Ureter (tissue), 1 donor: ENCODE results near the gene TEKT2. TPM values are rescaled to one million over a fixed set of nuclear protein-coding genes. Genes with fewer than 3 reads are reported as not detected.

Experiments used
- DNase-seq: peaks from one replicate; pipeline ENCODE4 v3.0.0-alpha.2; 2020; ENCODE audit warnings: low spot score
- total RNA-seq: library from RNA; stranded (reverse); gene quantifications from one replicate; pipeline ENCODE4 v1.2.4, GENCODE V29; 2023
- donor health status: DM: yes; HTN: yes; CAD: no.

The TEKT2 gene
- total RNA-seq, 1 donor from 2014 or later, result not detected

DNA sequence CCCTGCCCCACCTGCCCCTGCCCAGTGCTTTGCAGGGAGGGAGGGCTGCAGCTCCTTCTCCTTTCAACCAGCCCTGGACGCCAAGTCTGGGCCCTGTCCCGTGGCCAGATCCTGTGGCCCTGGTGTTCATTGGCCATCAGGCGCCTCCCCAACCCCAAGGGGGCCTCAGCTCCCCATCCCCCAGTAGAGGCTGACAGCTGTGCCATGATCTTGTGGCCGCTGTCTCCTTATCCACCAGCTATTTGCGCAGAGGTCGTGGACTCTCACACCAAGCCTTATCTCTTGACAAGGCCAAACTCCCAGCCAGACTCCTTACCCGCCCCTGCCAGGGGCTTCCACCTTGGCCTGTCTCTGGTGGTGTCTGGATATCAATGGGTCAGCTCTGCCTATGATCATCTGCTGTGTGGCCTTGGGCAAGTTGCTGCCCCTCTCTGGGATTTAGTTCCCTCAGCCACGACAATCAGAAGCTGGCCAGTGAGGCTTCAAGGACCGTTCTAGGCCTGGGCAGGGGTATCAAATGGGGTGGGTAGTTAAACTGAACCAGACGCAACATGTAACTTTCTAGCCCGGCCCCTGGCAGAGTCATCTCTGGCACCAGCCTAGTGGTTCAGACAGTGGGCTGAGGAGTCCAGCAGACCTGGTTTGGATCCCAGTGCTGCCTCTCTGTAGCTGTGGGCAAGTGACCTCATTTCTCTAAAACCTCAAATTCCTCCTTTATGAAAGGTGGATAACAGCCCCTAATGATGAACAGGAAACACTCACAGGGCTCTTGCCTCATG, 44.4 kb downstream of the TEKT2 start:
- no peak for DNase-seq

DNA sequence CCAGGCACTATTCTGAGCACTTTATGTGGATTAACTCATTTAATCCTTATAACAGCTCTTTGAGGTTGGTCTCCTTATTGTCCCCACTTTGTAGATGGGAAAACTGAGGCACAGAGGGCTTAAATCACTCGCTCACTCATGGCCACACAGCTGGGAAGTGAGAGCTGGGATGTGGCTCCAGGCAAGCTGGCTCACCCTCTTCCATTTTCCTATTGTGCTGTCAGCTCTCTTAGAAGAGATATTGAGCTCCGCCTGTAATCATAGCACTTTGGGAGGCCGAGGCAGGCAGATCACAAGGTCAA, 45.0 kb downstream of the TEKT2 start:
- DNase-seq, result no peak

DNA sequence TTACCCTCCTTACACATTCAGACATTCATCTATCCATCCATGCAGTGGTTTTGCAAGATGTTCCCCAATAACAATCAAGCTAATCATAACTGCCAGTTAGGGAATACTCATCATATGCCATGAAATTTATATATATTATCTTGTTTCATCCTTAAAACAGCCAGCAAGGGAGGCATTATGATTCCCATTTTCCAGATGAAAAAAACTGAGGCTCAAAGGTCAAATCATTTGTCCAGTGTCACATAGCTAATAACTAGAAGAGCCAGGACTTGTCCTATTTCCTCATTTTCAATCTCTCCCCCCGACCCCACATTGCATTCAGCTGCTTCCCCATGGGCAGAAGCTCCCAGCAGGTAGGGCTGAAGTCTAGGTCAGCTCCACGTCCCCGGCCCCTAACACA, 48.1 kb downstream of the TEKT2 start:
- no peak for DNase-seq

DNA sequence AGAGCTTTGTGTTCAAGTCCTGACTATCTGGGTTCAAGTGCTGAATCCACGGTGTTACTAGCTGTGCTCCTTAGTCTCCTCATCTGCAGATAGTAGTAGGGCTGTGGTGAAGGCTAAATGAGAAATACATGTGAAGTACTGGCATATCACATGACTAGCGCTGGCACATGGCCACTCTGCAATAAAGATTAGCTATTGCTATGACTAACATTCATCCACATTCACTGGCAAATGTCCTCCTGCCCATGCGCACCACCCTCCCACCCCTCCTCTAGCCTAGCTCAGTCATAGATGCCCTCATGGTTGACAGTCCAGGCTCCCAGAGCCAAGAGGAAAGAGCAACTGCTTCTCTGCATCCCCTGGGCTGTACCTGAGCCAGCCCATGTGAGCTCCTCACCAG, 49.6 kb downstream of the TEKT2 start:
- DNase-seq, result peak; percentile 89

DNA sequence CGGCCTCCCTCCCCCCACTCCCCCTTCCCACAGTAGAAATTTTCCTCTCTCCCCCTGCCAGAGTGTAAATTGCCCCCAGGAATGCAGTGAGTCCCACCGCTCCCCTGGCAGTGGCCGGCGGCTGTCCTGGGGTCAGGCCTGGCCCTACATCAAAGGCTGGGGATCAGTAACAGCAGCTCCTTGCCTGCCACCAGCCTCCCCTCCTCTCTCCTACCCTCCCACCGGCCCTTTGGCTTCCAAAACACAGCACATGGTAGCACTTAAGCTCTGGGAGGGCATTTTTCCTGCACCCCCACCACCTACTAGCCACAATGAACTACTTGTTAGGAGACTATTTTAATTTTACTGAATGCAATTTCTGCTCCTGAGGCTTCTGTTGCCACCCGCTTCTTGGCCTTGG, 50.1 kb downstream of the TEKT2 start:
- DNase-seq, result no peak

DNA sequence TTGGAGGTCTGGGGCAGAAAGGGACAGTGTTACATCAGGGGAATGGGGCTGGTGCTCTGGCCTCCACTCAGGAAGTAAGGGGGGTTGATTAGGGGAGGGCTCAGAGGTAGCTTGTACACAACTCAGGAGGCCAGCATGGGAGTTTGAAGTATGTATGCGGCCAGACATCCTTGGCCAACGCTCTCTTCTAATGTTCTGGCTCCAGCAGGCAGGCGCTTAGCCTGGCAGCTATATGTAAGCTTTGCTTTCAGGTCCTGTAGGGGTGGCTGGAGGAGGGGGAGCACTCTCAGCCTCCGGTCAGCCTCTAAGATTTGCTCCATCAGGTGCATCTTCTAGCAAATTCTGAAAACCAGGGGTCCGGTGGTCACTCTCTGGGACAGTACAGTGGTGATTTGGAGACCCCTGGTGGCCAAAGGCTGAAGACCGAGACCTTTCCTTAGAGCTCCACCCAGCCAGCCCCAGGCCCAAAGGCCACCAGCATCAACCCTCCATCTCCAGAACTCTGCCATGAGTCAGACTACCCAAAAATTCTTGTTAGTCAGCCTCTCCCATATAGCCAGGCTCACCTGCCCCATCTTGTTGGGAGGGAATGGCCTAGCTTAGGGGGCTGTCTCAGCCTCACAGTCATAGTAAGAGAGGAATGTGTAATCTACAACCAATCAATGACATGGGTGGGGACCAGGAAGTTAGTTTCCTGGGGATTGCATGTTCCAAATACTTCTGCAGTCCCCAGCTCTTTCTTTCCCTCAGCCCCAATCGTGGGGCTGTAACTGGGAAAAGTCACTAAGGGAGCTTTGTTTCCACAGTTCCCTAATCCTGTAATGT, 50.8 kb downstream of the TEKT2 start:
- peak; percentile 64 for DNase-seq

DNA sequence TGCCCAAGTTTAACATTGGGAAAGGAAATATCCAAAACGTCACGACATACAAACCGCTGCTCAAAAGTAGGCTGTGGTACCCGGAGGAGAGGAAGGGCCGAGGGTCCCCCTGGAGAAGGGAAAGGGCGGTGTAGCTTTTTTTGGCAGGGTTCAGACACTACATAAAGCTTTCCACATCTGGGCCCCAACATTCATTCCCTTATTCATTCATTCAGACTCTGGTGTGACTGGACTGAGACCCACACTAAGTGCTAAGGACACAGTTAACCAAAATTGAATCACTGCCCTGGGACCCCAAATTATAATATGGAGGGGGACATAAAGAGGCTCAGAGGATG, 51.4 kb downstream of the TEKT2 start:
- DNase-seq, result no peak

DNA sequence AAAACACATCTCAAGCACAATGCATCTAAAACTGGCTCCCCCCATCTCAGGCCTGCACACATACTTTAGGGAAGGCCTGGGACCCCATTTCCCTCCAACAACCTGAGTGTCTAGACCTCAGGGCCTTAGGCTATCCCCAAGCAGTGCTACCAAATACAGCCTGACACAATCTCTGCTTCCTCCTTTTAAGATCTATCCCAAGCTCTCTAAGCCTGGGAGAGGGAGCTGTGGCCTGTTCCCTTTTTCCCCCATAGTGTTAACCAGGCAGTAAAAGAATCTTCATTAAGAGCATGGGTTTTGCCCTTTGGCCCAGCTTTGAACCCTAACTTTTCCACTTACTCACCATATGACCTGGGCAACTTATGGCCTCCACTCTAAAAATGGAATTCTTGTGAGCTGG, 51.9 kb downstream of the TEKT2 start:
- no peak for DNase-seq

DNA sequence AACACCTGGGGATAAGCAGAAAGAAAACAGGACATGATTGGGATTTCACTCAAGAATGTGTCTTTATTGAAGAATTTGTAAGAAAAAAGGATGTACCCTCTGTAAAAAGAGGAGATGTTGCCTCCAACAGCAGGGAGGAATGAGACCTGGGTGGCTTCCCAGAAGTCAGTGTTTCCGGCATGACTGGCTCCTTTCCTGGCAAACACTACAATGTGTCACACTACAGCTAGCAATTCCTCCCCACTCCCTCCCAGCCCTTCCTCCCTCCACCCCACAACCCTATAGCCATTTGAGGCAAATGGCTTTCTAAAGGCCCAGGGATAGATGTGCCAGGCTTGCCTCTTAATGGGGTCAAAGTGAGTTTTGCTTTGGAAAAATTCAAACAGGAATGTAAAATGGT, 52.6 kb downstream of the TEKT2 start:
- no peak for DNase-seq

DNA sequence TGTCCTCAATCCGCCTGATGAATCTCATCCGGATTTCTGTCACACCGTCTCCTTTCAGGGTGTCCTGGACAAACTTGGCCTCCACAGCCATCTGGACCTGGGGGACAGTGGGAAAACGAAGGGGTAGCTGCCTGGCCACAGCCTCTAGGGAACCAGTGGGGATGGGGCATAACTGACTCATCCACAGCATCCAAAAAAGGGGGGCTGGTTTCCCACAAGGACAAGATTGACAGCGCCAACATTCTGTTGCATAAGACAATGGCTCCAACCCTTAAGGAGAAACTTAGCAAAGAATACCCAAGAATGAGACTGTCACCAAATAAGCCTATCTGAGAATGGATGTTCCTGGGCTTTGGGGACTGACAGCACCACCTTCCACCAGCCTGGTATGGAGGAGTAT, 53.3 kb downstream of the TEKT2 start:
- no peak for DNase-seq

DNA sequence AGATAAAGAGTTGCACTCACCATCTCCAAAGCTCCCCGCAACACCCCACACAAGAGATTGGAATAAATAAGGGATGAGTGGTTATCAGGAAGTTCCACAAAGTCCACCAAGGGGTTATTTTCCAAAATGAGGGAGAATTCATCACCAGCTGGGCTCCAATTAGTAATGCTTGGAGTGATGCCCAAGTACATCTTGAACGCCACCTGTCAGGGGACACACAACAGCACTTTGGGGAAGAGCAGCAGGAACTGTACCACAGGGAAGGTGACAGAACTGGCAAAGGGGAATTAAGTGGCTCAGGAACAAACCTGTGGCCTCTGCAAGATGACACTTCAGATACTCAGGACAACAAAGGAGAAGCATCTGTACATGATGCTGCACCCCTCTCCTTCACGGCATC, 53.9 kb downstream of the TEKT2 start:
- DNase-seq, result no peak

Other genes starting within 250 kb of the TEKT2 start
- gene AGO1, start 200.9 kb upstream of the TEKT2 start, total RNA-seq, result 28.2 TPM
- gene AGO3, start 153.0 kb upstream of the TEKT2 start, total RNA-seq, result 41.8 TPM
- gene ADPRS, start 4.8 kb downstream of the TEKT2 start, total RNA-seq, result 24.1 TPM
- 8.0 TPM for gene COL8A2, start 41.1 kb downstream of the TEKT2 start, total RNA-seq
- 55.0 TPM for gene TRAPPC3, start 65.4 kb downstream of the TEKT2 start, total RNA-seq
- gene MAP7D1, start 72.1 kb downstream of the TEKT2 start, total RNA-seq, result 68.3 TPM
- 129 TPM for gene THRAP3, start 140.3 kb downstream of the TEKT2 start, total RNA-seq
- gene SH3D21, start 222.3 kb downstream of the TEKT2 start, total RNA-seq, result 9.5 TPM
- 12.4 TPM for gene EVA1B, start 239.6 kb downstream of the TEKT2 start, total RNA-seq